Mucosa of descending colon (tissue), 3 donors: ENCODE results near the gene RHEB. TPM values are rescaled to one million over a fixed set of nuclear protein-coding genes. Genes with fewer than 3 reads are reported as not detected.

Source experiments
- ATAC-seq: fragments of 200-7000 bp; cut with Tn5 transposase; one replicate; pipeline ENCODE4 v1.9.1; 2020; ENCODE audit warnings: mild to moderate bottlenecking, moderate library complexity
- DNase-seq, 3 donors: peaks; one replicate each; pipeline ENCODE4 v3.0.0-alpha.2; 2020
- H3K36me3 ChIP-seq: fragments of 200-600 bp; one replicate; pipeline ENCODE4 v1.8.0; 2021; ENCODE audit warnings: low read depth, mild to moderate bottlenecking
- H3K4me1 ChIP-seq: fragments of 200-600 bp; one replicate; pipeline ENCODE4 v1.8.0; 2021; ENCODE audit warnings: low read depth, mild to moderate bottlenecking
- H3K4me3 ChIP-seq: fragments of 200-600 bp; one replicate; pipeline ENCODE4 v1.8.0; 2021; ENCODE audit warnings: mild to moderate bottlenecking
- H3K9me3 ChIP-seq: fragments of 200-600 bp; one replicate; pipeline ENCODE4 v1.8.0; 2021; ENCODE audit warnings: mild to moderate bottlenecking
- intact Hi-C, 2 donors: fragments of 100-400 bp; cut with DNase I in 1 of 2; cut with micrococcal nuclease in 1 of 2; formaldehyde crosslinking; loops; one replicate each; pipeline versions ENCODE4 v1.11.0 to v1.11.1; 2022; cut with DNase I, micrococcal nuclease
- total RNA-seq, 3 donors: library from RNA; stranded (reverse); fragmentation: NEBNext Ultra II Directional in 2 of 3; extraction: Animal tissue kit (Norgen Biotek cat#: 25700) in 2 of 3; gene quantifications; one replicate each; pipeline versions ENCODE4 v1.2.1 to v1.2.4, GENCODE V29; 2021 to 2023
- TF ChIP-seq, protein P1 (sequence below): fragments of 200-600 bp; IDR thresholded peaks from one replicate; pipeline ENCODE4 v1.8.0; 2022; ENCODE audit warnings: antibody characterized with exemption, mild to moderate bottlenecking
- donor health status: DM: no; HTN: no; CAD: no; lungs with moderate emphysema.
- donor health status: DM: no; HTN: no; CAD: no.
- donor health status: DM: no; HTN: yes; CAD: no.

The RHEB gene
- total RNA-seq, 3 donors from 2014 or later = 40.3 to 114 (median 73.5) TPM

- H3K36me3 ChIP-seq = no peaks in the 10 kb centered on the region
- TF ChIP-seq, protein P1, sequence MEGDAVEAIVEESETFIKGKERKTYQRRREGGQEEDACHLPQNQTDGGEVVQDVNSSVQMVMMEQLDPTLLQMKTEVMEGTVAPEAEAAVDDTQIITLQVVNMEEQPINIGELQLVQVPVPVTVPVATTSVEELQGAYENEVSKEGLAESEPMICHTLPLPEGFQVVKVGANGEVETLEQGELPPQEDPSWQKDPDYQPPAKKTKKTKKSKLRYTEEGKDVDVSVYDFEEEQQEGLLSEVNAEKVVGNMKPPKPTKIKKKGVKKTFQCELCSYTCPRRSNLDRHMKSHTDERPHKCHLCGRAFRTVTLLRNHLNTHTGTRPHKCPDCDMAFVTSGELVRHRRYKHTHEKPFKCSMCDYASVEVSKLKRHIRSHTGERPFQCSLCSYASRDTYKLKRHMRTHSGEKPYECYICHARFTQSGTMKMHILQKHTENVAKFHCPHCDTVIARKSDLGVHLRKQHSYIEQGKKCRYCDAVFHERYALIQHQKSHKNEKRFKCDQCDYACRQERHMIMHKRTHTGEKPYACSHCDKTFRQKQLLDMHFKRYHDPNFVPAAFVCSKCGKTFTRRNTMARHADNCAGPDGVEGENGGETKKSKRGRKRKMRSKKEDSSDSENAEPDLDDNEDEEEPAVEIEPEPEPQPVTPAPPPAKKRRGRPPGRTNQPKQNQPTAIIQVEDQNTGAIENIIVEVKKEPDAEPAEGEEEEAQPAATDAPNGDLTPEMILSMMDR = no peak
- no peaks in the 10 kb centered on the region for H3K9me3 ChIP-seq
- DNase-seq (no peak), ATAC-seq (peak; percentile 40)
- H3K4me3 ChIP-seq = no peak overlapping the region
- intact Hi-C loops = no loop called here
- H3K4me1 ChIP-seq = no peaks in the 10 kb centered on the region
Observed at GRCh38 chr7:151482883-151483710, 36.6 kb downstream of the RHEB start.

- H3K36me3 ChIP-seq = no peaks in the 10 kb centered on the region
- TF ChIP-seq, protein P1 = no peak
- ATAC-seq (no peak), DNase-seq (no peak)
- no peaks in the 10 kb centered on the region for H3K4me1 ChIP-seq
- intact Hi-C loops = no loop called here
- H3K4me3 ChIP-seq = no peak overlapping the region
- no peaks in the 10 kb centered on the region for H3K9me3 ChIP-seq
Observed at GRCh38 chr7:151481650-151482505, 37.8 kb downstream of the RHEB start.

GRCh38 chr7:151477867-151478266, 41.8 kb downstream of the RHEB start:
- no peak for DNase-seq
- TF ChIP-seq, protein P1 = no peak
- Histone ChIP-seq H3K4me1 (no peaks in the 10 kb centered on the region), H3K9me3 (no peaks in the 10 kb centered on the region), H3K4me3 (no peak overlapping the region), H3K36me3 (no peaks in the 10 kb centered on the region)
- intact Hi-C loops = no loop called here
- no peak for ATAC-seq

DNA sequence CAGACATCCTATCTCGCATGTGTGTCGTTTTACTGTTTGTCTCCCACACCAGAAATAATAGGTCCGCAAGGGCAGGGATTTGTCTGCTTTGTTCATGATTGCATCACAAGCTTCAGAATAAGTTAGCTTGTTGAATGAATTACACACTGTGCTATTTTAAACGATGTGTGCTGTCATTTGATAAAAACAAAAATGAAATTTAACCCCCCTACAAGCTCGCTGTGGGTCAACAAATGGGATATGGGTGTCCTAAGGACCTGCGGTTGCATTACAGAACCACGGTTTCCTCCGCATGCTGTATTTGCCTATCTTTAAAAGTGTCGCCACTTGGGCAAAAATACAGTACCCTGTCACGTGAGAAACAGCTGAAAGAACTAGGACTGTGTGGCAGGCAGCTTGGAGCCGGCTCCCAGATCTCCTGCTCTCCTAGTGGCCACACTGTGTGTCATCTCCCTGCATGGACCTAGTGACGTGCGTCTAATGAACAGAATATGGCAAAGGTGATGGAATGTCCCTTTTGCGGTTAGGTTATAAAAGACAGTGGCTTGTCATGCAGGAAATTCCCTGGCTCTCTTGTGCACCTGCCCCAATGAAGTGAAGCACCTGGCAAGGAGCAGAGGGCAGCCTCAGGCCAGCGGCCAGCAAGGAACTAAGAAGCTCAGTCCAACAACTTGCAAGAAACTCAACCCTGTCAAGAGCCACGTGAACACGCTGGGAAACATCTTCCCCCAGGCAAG, 46.9 kb downstream of the RHEB start:
- TF ChIP-seq, protein P1 = no peak
- intact Hi-C loops = no loop called here
- ATAC-seq (peak; percentile 42), DNase-seq (no peak)
- Histone ChIP-seq H3K9me3 (no peaks in the 10 kb centered on the region), H3K36me3 (no peaks in the 10 kb centered on the region), H3K4me1 (no peaks in the 10 kb centered on the region), H3K4me3 (no peak overlapping the region)

GRCh38 chr7:151470711-151471110, 49.0 kb downstream of the RHEB start:
- intact Hi-C loops = no loop called here
- ATAC-seq (no peak), DNase-seq (no peak)
- Histone ChIP-seq H3K9me3 (no peaks in the 10 kb centered on the region), H3K4me1 (no peaks in the 10 kb centered on the region), H3K4me3 (no peak overlapping the region), H3K36me3 (no peaks in the 10 kb centered on the region)
- TF ChIP-seq, protein P1 = no peak
